ENCODE data around the gene COL20A1. TPM values are rescaled to one million over a fixed set of nuclear protein-coding genes. Genes with fewer than 3 reads are reported as not detected.
"Not testable (repeated sequence)": the region's sequence is repeated elsewhere in the genome, so short reads cannot be mapped to it uniquely, and the experiment has no call there.

COL20A1 gene
- total and polyA plus RNA-seq, 2 experiments from 2014 or later: not detected

- H4K20me1 ChIP-seq (ENCODE audit: insufficient read depth): no peaks in the 10 kb centered on the region
- WGBS, 2 experiments (ENCODE audit: low coverage in 1 of 2, low lambda C conversion rate in 2 of 2, missing lambda C conversion rate in 2 of 2): 56 to 65% methylated on average over 16 to 24 of the region's 24 CpGs
- no peak overlapping the region for H3K9ac ChIP-seq
- no peaks in the 10 kb centered on the region for H3K79me2 ChIP-seq (ENCODE audit: insufficient read depth)
- no peak overlapping the region for H2AFZ ChIP-seq
- in situ Hi-C loops (cut with MboI): no loop called here
- no peak for TF ChIP-seq EZH2 (IDR thresholded peaks at IDR 0.05; ENCODE audit: insufficient read depth, poor library complexity, severe bottlenecking)
- TF ChIP-seq EZH2phosphoT487 (IDR thresholded peaks at IDR 0.05; ENCODE audit: insufficient read depth, low read depth): no peak
- no peaks in the 10 kb centered on the region for H3F3A ChIP-seq (ENCODE audit: insufficient read depth)
- no peak overlapping the region for H3K27ac ChIP-seq
- no peaks in the 10 kb centered on the region for H3K4me1 ChIP-seq (ENCODE audit: insufficient read depth)
- peaks cover 10% of the 10 kb centered on the region for H3K27me3 ChIP-seq (replicated peaks; ENCODE audit: insufficient read depth)
- no peaks in the 10 kb centered on the region for H3K9me2 ChIP-seq (ENCODE audit: insufficient read depth)
- DNase-seq: no peak
- H3K36me3 ChIP-seq (ENCODE audit: low read depth): no peaks in the 10 kb centered on the region
- H3K9me3 ChIP-seq (ENCODE audit: low read depth): no peaks in the 10 kb centered on the region
- no peak overlapping the region for H3K4me2 ChIP-seq (ENCODE audit: unreplicated experiment)
- H3K4me3 ChIP-seq: no peak overlapping the region
Observed at GRCh38 chr20:63247671-63248228, 45.2 kb upstream of the COL20A1 start.

- Histone ChIP-seq H3K27ac (no peak overlapping the region), H3K4me1 (ENCODE audit: insufficient read depth) (no peaks in the 10 kb centered on the region), H3K9me3 (ENCODE audit: low read depth) (no peaks in the 10 kb centered on the region), H2AFZ (no peak overlapping the region), H3K9me2 (ENCODE audit: insufficient read depth) (no peaks in the 10 kb centered on the region), H4K20me1 (ENCODE audit: insufficient read depth) (no peaks in the 10 kb centered on the region), H3K4me2 (ENCODE audit: unreplicated experiment) (no peak overlapping the region), H3K4me3 (no peak overlapping the region), H3K9ac (no peak overlapping the region), H3K79me2 (ENCODE audit: insufficient read depth) (no peaks in the 10 kb centered on the region), H3K36me3 (ENCODE audit: low read depth) (no peaks in the 10 kb centered on the region), H3F3A (ENCODE audit: insufficient read depth) (no peaks in the 10 kb centered on the region), H3K27me3 (replicated peaks; ENCODE audit: insufficient read depth) (peaks cover 17% of the 10 kb centered on the region)
- in situ Hi-C loops (cut with MboI): no loop called here
- WGBS, 2 experiments (ENCODE audit: low coverage in 1 of 2, low lambda C conversion rate in 2 of 2, missing lambda C conversion rate in 2 of 2): 63 to 70% methylated on average over 25 of the region's 25 CpGs
- DNase-seq: no peak
- TF ChIP-seq EZH2 (IDR thresholded peaks at IDR 0.05; ENCODE audit: insufficient read depth, poor library complexity, severe bottlenecking) (no peak), EZH2phosphoT487 (IDR thresholded peaks at IDR 0.05; ENCODE audit: insufficient read depth, low read depth) (no peak)
Observed at GRCh38 chr20:63248835-63249591, 44.0 kb upstream of the COL20A1 start.

- Histone ChIP-seq H3K4me1 (ENCODE audit: insufficient read depth) (no peaks in the 10 kb centered on the region), H3K4me2 (ENCODE audit: unreplicated experiment) (no peak overlapping the region), H3K27ac (no peak overlapping the region), H2AFZ (no peak overlapping the region), H3K9me3 (ENCODE audit: low read depth) (no peaks in the 10 kb centered on the region), H3K9ac (no peak overlapping the region), H3K9me2 (ENCODE audit: insufficient read depth) (no peaks in the 10 kb centered on the region), H3K79me2 (ENCODE audit: insufficient read depth) (no peaks in the 10 kb centered on the region), H3F3A (ENCODE audit: insufficient read depth) (no peaks in the 10 kb centered on the region), H3K27me3 (replicated peaks; ENCODE audit: insufficient read depth) (peaks cover 21% of the 10 kb centered on the region), H4K20me1 (ENCODE audit: insufficient read depth) (no peaks in the 10 kb centered on the region), H3K4me3 (no peak overlapping the region), H3K36me3 (ENCODE audit: low read depth) (no peaks in the 10 kb centered on the region)
- TF ChIP-seq EZH2phosphoT487 (IDR thresholded peaks at IDR 0.05; ENCODE audit: insufficient read depth, low read depth) (no peak), EZH2 (IDR thresholded peaks at IDR 0.05; ENCODE audit: insufficient read depth, poor library complexity, severe bottlenecking) (no peak)
- in situ Hi-C loops (cut with MboI): no loop called here
- DNase-seq: no peak
- 67 to 78% methylated on average over 14 to 15 of the region's 15 CpGs for WGBS, 2 experiments (ENCODE audit: low coverage in 1 of 2, low lambda C conversion rate in 2 of 2, missing lambda C conversion rate in 2 of 2)
Observed at GRCh38 chr20:63249891-63250290, 43.1 kb upstream of the COL20A1 start.

GRCh38 chr20:63251350-63251749, 41.6 kb upstream of the COL20A1 start:
- WGBS, 2 experiments (ENCODE audit: low coverage in 1 of 2, low lambda C conversion rate in 2 of 2, missing lambda C conversion rate in 2 of 2): 38 to 39% methylated on average over 13 to 14 of the region's 14 CpGs
- in situ Hi-C loops (cut with MboI); H3K4me3 ChIP-seq; H3K9ac ChIP-seq; DNase-seq; H3K9me3 ChIP-seq (ENCODE audit: low read depth); H3K79me2 ChIP-seq (ENCODE audit: insufficient read depth); H3K9me2 ChIP-seq (ENCODE audit: insufficient read depth); H3K36me3 ChIP-seq (ENCODE audit: low read depth); H4K20me1 ChIP-seq (ENCODE audit: insufficient read depth); H3K4me2 ChIP-seq (ENCODE audit: unreplicated experiment); H3K4me1 ChIP-seq (ENCODE audit: insufficient read depth); H3K27ac ChIP-seq; H2AFZ ChIP-seq; H3F3A ChIP-seq (ENCODE audit: insufficient read depth): not testable (repeated sequence)
- H3K27me3 ChIP-seq (replicated peaks; ENCODE audit: insufficient read depth): peaks cover 35% of the 10 kb centered on the region
